ENCODE data around the gene LGI4. TPM values are rescaled to one million over a fixed set of nuclear protein-coding genes. Genes with fewer than 3 reads are reported as not detected.

LGI4 gene
- total RNA-seq, 2 donors from 2014 or later = 0.39 to 0.52 TPM

DNA sequence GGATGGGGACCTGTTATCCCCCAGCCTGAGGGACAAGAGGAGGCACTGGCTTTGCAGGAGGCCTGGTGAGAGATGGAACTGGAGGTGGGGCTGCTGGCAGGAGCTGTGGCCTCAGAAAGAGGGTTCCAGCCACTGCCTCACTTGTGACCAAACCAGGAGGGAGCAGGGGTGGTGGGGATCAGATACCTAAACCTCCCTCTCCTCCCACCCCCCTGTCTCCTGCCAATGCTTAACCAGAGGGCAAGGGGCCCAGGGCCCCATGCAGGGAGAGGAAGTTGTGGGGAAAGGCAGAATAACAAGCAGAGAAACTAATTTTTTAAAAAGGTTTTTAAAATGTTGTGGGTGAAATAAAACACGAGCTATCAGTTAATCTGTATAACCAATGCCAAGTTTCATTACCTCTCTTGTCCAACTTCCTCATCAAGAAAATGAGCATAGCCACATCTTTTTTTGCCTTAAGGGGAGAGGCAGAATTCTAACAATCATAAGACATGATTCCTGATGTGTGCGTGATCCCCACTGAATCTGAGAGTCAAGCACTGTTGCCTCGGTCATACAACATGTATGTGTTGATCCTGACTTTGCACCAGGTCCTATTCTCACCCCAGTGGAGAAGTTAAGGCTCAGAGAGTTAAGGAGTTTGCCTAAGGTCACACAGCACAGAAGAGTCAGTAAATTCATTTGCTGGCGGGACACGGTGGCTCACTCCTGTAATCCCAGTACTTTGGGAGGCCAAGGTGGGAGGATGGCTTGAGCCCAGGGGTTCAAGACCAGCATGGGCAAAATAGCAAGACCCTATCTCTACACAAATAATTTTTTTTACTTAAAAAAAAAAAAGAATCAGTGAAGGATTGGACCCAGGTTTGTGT is 32.6 kb upstream of the LGI4 start:
- H3K4me1 Mint-ChIP-seq = peaks cover 35% of the 10 kb centered on the region

DNA sequence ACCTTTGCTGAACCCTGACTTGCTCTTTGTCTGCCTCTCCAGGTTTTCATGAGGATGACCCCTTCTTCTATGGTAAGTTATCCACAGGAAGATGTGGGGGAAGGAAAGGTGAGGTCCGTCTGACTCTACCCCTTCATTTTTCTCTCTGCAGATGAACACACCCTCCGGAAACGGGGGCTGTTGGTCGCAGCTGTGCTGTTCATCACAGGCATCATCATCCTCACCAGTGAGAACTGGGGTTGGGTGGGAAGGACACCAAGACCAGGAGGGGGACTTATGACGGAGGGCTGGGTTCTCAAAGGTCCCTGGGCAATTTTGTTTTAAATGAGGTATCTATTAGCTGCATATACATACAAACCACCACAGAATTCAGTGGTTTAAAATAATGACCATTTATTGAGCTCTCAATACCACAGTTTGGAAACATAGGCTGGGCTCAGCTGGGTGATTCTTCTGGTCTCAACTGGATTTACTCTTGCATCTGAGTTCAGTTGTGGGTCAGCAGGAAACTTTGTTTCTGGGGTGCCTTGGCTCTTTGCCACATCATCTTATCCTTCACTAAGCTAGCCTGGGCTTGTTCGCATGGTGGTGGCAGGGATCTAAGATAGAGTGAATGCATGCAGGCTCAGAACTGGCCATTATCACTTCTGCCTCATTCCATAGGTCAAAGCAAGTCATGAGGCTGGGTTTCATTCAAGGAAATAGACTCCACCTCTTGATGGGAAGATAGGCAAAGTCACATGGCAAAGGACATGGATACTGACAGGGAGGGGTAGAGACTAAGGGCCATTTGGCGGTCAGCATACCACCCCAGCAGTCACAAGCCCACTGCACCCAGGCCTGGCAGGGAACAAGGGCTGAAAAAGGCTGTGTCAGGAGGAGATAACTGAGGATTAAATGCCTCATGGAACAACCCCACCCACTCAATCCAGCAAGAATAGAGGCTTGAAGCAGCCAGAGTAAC is 31.5 kb upstream of the LGI4 start:
- Mint-ChIP-seq H3K27me3 (no peaks in the 10 kb centered on the region), H3K27ac (peak overlapping the region; percentile 94), H3K4me1 (peaks cover 31% of the 10 kb centered on the region), H3K4me3 (peak overlapping the region; percentile 2), H3K36me3 (ENCODE audit: low read depth) (peaks cover 20% of the 10 kb centered on the region)
- H3K9me3 ChIP-seq (ENCODE audit: control insufficient read depth, low read length, poor library complexity, severe bottlenecking) = peaks cover 5% of the 10 kb centered on the region
- ATAC-seq (no peak), DNase-seq (no peak)

More for the DNA sequence above, 32.6 kb upstream of the LGI4 start:
- no peak for DNase-seq
- H3K27me3 Mint-ChIP-seq = no peaks in the 10 kb centered on the region
- peaks cover 15% of the 10 kb centered on the region for H3K36me3 Mint-ChIP-seq (ENCODE audit: low read depth)
- ATAC-seq = peak; percentile 56
- H3K9me3 ChIP-seq (ENCODE audit: control insufficient read depth, low read length, poor library complexity, severe bottlenecking) = no peaks in the 10 kb centered on the region
- H3K27ac Mint-ChIP-seq = peak overlapping the region; percentile 94
- H3K4me3 Mint-ChIP-seq = peak overlapping the region; percentile 45

DNA sequence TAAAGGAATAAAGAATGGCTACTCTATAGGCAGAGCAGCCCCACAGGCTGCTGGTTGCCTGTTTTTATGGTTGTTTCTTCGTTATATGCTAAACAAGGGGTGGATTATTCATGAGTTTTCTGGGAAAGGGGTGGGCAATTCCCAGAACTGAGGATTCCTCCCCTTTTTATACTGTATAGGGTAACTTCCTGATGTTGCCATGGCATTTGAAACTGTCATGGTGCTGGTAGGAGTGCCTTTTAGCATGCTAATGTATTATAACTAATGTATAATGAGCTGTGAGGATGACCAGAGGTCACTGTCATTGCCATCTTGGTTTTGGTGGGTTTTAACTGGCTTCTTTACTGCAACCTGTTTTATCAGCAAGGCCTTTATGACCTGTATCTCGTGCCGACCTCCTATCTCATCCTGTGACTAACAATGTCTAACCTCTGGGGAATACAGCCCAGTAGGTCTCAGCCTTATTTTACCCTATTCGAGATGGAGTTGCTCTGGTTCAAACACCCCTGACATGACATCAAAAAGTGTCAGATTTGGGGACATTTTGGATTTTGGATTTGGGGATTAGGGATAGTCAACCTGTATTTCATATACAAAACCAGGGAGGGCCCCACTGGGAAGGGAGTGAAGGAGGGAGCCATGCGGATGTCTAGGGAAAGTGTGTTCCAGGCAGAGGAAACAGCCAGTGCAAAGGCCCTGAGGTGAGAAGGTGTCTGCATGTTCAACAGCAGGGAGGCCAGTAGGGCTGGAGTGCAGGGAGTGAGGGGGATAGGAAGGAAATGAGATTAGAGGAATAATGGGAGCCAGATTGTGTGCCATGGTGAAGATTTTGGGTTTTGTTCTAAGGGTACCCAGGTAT is 30.6 kb upstream of the LGI4 start:
- Mint-ChIP-seq H3K27me3 (no peaks in the 10 kb centered on the region), H3K4me1 (peaks cover 31% of the 10 kb centered on the region), H3K4me3 (no peak overlapping the region), H3K36me3 (ENCODE audit: low read depth) (peaks cover 23% of the 10 kb centered on the region), H3K27ac (peak overlapping the region; percentile 37)
- DNase-seq (no peak), ATAC-seq (no peak)
- H3K9me3 ChIP-seq (ENCODE audit: control insufficient read depth, low read length, poor library complexity, severe bottlenecking) = peaks cover 5% of the 10 kb centered on the region

DNA sequence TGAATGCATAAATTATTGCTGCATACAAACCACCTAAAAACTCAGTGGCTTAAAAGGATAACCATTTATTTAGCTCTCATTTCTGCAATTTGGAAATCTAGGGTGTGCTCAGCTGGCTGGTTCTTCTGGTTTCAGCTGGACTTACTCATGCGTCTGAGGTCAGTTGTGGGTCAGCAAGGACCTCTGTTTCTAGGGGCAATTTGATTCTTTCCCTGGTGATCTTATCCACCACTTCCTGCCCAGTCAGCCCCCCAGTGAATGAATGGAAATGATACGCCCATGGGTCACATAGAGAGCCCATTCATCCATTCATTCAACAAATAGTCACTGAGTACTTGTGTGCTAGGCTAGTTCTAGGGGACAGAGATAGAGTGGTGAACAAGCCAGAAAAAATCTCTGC is 29.6 kb upstream of the LGI4 start:
- peaks cover 5% of the 10 kb centered on the region for H3K9me3 ChIP-seq (ENCODE audit: control insufficient read depth, low read length, poor library complexity, severe bottlenecking)
- H3K4me3 Mint-ChIP-seq = no peak overlapping the region
- H3K36me3 Mint-ChIP-seq (ENCODE audit: low read depth) = peaks cover 24% of the 10 kb centered on the region
- H3K27ac Mint-ChIP-seq = peak overlapping the region; percentile 32
- ATAC-seq (no peak), DNase-seq (no peak)
- peaks cover 28% of the 10 kb centered on the region for H3K4me1 Mint-ChIP-seq
- no peaks in the 10 kb centered on the region for H3K27me3 Mint-ChIP-seq

DNA sequence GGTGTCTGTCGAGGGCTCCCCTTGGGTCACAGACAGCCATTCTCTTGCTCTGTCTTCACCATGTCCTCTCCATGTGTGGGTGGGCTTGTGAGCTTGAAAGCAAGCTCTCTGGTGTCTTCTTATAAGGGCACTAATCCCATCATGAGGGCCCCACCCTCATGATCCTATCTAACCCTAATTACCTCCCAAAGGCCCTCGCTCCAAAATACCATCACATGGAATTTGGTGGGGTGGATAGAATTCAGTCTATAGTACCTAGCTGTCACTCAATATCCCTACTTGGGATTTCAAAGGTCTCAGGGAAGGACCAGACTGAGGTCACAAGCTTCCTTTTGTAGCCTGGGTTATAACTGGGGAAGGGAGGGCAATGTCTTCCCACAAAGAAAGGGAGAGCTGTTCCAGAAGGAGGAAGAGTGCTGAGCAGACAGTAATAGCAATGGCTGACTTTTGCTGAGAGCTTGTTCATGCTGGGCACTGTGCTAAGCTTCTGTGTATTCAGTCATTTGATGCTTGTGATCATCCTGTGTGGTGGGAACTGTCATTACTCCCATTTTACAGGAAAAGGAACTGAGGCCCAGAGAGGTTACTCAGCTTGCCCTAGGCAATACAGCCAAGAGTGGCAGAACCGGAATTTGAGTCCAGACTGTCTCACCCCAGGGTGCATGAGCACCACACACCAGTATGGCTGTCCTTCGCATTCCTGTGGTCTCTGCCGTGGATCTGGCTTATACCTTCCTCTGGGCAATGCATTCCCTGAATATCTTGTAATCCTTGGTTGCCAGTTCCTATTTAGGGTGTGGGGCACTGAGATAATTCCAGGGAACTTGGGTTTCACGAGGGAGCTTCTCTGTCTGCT is 27.8 kb upstream of the LGI4 start:
- DNase-seq (no peak), ATAC-seq (no peak)
- peaks cover 27% of the 10 kb centered on the region for H3K4me1 Mint-ChIP-seq
- no peaks in the 10 kb centered on the region for H3K27me3 Mint-ChIP-seq
- peaks cover 5% of the 10 kb centered on the region for H3K9me3 ChIP-seq (ENCODE audit: control insufficient read depth, low read length, poor library complexity, severe bottlenecking)
- no peak overlapping the region for H3K4me3 Mint-ChIP-seq
- peak overlapping the region; percentile 32 for H3K27ac Mint-ChIP-seq
- peaks cover 24% of the 10 kb centered on the region for H3K36me3 Mint-ChIP-seq (ENCODE audit: low read depth)

DNA sequence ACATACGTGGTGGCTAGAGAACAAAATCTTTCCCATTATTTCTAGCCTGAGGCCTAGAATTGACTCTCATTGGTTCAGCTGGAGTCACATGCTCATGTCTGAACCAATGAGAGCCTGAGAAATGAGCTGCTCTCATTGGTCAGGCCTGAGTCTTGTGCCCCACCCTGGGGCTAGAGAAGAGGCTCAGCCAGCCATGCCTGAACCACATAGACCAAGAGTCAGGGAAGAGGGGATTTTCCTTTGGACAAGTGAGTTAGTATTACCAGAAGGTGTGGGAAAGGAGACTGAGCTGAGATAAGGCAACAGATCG is 26.5 kb upstream of the LGI4 start:
- Mint-ChIP-seq H3K27ac (no peak overlapping the region), H3K4me3 (no peak overlapping the region), H3K27me3 (no peaks in the 10 kb centered on the region), H3K4me1 (peaks cover 25% of the 10 kb centered on the region), H3K36me3 (ENCODE audit: low read depth) (peaks cover 23% of the 10 kb centered on the region)
- ATAC-seq (no peak), DNase-seq (no peak)
- H3K9me3 ChIP-seq (ENCODE audit: control insufficient read depth, low read length, poor library complexity, severe bottlenecking) = peaks cover 5% of the 10 kb centered on the region

DNA sequence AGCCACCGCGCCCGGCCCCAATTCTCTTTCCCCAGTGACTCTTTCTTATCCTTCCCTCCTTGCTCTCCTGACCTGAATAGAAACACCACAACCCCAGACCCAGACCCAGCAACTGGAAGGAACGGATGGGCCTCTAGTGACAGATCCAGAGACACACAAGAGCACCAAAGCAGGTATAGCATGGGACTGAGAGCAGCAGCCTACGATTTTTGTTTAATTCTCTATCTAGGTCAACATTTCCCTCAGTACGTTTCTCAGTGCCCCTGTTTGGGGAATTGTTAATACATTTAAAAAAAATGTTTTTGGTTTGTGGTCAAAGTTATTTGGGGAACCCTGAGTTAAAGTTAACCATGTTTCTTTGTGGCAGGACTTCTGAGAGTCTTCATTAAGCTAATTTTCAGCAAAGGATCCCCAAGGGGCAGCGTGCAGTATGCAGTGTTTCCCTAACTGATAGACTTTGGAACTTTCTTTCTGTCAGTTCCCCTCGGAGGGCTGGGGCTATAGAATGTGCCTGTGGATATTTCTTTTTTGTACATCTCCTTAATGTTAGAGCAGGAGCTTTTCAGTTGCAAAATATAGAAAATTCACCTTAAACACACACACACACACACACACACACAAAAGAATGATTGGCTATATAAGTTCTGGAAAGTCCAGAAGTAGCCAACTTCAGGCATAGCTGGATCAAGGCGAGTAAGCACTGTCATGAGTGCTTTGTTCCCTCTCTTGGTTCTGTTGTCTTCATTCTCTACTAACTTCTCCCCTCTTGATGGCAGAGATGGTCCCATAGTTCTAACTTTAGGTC is 26.0 kb upstream of the LGI4 start:
- DNase-seq = no peak
- H3K9me3 ChIP-seq (ENCODE audit: control insufficient read depth, low read length, poor library complexity, severe bottlenecking) = peaks cover 5% of the 10 kb centered on the region
- no peaks in the 10 kb centered on the region for H3K27me3 Mint-ChIP-seq
- ATAC-seq = no peak
- H3K36me3 Mint-ChIP-seq (ENCODE audit: low read depth) = peaks cover 24% of the 10 kb centered on the region
- peak overlapping the region; percentile 21 for H3K4me3 Mint-ChIP-seq
- peaks cover 30% of the 10 kb centered on the region for H3K4me1 Mint-ChIP-seq
- peak overlapping the region; percentile 49 for H3K27ac Mint-ChIP-seq

DNA sequence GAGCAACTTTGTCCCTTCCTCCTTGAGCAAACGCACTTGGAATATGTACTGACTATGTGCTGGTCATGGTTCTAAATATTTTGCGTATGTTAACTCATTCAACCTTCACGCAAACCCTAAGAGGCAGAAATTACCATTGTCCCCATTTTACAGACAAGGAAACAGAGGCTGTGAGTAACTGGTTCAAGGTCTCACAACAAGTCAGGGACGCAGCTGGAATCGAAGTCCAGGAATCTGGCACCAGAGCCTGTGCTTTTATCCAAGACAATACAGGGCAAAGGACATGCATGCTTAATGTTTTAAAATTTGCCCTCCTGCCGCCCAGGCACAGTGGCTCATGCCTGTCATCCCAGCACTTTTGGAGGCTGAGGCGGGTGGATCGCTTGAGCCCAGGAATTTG is 24.7 kb upstream of the LGI4 start:
- DNase-seq = no peak
- no peak for ATAC-seq
- peaks cover 28% of the 10 kb centered on the region for H3K36me3 Mint-ChIP-seq (ENCODE audit: low read depth)
- peaks cover 5% of the 10 kb centered on the region for H3K9me3 ChIP-seq (ENCODE audit: control insufficient read depth, low read length, poor library complexity, severe bottlenecking)
- no peak overlapping the region for H3K4me3 Mint-ChIP-seq
- H3K27ac Mint-ChIP-seq = no peak overlapping the region
- H3K27me3 Mint-ChIP-seq = no peaks in the 10 kb centered on the region
- H3K4me1 Mint-ChIP-seq = peaks cover 37% of the 10 kb centered on the region

DNA sequence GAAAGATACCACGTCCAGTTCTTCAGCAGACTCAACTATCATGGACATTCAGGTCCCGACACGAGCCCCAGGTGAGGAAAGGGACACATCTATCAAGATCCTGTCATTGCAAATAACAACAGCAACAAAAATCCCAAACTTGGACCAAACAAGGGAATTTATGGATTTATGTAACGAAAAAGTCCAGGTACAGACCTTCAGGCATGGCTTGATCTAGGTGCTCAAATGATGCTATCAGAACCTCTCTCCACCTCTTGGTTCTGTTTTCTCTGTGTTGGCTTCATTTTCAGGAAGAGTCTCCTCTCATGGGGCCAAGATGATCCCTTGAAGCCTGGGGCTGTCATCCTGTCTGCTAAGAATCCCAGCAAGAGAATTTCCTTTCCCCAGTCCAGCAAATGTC is 22.6 kb upstream of the LGI4 start:
- Mint-ChIP-seq H3K4me1 (peaks cover 44% of the 10 kb centered on the region), H3K27ac (peak overlapping the region; percentile 98), H3K27me3 (no peaks in the 10 kb centered on the region), H3K36me3 (ENCODE audit: low read depth) (peaks cover 20% of the 10 kb centered on the region), H3K4me3 (peak overlapping the region; percentile 59)
- ATAC-seq = no peak
- no peak for DNase-seq
- peaks cover 5% of the 10 kb centered on the region for H3K9me3 ChIP-seq (ENCODE audit: control insufficient read depth, low read length, poor library complexity, severe bottlenecking)

DNA sequence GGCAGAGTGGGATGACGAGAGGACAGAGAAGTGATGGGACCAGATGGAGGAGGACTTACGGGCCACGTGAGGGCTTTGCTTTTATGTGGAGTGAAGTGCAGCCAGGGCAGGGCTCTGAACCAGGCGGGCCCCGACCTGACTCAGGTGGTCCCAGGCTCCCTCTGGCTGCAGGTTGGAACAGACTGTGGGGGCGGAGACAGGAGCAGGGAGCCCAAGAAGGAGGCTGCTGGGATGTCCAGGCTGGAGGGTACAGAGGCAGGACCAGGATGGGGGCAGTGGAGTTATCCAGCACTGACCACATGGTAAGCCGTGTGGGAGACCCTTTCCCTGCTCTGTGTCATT is 21.8 kb upstream of the LGI4 start:
- H3K27ac Mint-ChIP-seq = peak overlapping the region; percentile 98
- H3K36me3 Mint-ChIP-seq (ENCODE audit: low read depth) = peaks cover 16% of the 10 kb centered on the region
- peak overlapping the region; percentile 100 for H3K4me3 Mint-ChIP-seq
- DNase-seq (no peak), ATAC-seq (no peak)
- peaks cover 49% of the 10 kb centered on the region for H3K4me1 Mint-ChIP-seq
- H3K9me3 ChIP-seq (ENCODE audit: control insufficient read depth, low read length, poor library complexity, severe bottlenecking) = no peaks in the 10 kb centered on the region
- H3K27me3 Mint-ChIP-seq = no peaks in the 10 kb centered on the region

DNA sequence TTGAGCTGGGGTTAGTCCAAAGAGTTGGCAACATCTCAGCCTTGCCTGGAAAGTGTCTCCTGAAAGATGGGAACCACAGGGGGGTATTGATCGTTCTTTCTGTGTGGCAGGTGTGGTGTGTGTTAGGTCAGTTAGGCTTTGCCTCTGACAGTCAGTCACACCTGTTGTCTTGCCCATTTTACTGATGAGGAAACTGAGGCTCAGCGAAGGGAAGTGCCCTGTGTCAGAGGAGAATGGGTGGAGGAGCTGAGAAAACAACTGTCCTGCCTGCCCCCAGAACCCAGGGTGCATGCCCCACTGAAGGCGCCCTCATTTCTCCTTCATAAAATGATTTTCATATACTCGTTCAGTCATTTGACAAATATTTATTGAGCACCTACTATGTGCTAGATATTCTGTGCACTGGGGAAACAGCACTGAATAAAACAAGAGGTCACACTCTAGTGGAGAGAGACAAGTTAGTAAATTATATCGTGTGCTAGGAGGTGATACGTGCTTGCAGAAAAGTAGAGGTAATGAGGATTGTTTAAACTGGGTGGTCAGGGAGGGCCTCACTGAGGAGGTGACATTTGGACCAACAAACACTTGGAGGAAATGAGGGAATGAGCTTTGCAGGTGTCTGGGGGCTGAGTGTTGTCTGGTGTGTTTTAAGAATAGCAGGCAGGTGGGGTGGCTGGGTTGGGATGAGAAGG is 21.3 kb upstream of the LGI4 start:
- H3K27ac Mint-ChIP-seq = peak overlapping the region; percentile 98
- H3K4me3 Mint-ChIP-seq = peak overlapping the region; percentile 100
- ATAC-seq (no peak), DNase-seq (no peak)
- H3K36me3 Mint-ChIP-seq (ENCODE audit: low read depth) = peaks cover 13% of the 10 kb centered on the region
- peaks cover 46% of the 10 kb centered on the region for H3K4me1 Mint-ChIP-seq
- no peaks in the 10 kb centered on the region for H3K27me3 Mint-ChIP-seq
- no peaks in the 10 kb centered on the region for H3K9me3 ChIP-seq (ENCODE audit: control insufficient read depth, low read length, poor library complexity, severe bottlenecking)
